Stomach (tissue), 9 donors: ENCODE results near the gene SSRP1. TPM values are rescaled to one million over a fixed set of nuclear protein-coding genes. Genes with fewer than 3 reads are reported as not detected.
"Not testable (repeated sequence)": the region's sequence is repeated elsewhere in the genome, so short reads cannot be mapped to it uniquely, and the experiment has no call there.

ENCODE experiments used
- DNase-seq, 2 donors: peaks; one replicate each; pipeline versions ENCODE4 v3.0.0 to v3.0.0-alpha.2; 2013 to 2019
- H3K27ac ChIP-seq, 5 donors: fragments of 200-600 bp in 4 of 5; sonication (generic) in 4 of 5; one replicate each; pipeline ENCODE4 v1.5.1; 2013 to 2019; ENCODE audit warnings: mild to moderate bottlenecking in 1 of 5, moderate library complexity in 1 of 5
- H3K27me3 ChIP-seq, 3 donors: fragments of 200-600 bp; sonication (generic); one replicate each; pipeline ENCODE4 v1.5.1; 2017 to 2019; ENCODE audit warnings: mixed run types in 1 of 3
- H3K36me3 ChIP-seq, 4 donors: fragments of 200-600 bp; sonication (generic); 1 replicate in 3 of 4; 2 replicates in 1 of 4; pipeline ENCODE4 v1.5.1; 2016 to 2019
- H3K4me1 ChIP-seq, 4 donors: fragments of 200-600 bp; sonication (generic); one replicate each; pipeline ENCODE4 v1.5.1; 2016 to 2019
- H3K4me3 ChIP-seq, 4 donors: fragments of 200-600 bp; sonication (generic) in 3 of 4; one replicate each; pipeline ENCODE4 v1.5.1; 2016 to 2019; ENCODE audit warnings: mild to moderate bottlenecking in 1 of 4
- H3K9me3 ChIP-seq, 4 donors: fragments of 200-600 bp; sonication (generic); one replicate each; pipeline ENCODE4 v1.5.1; 2016 to 2019
- EP300 ChIP-seq: sonication (generic); formaldehyde crosslinking; IDR thresholded peaks from one replicate; pipeline ENCODE4 v1.6.1; 2017; ENCODE audit warnings: antibody characterized with exemption
- POLR2A ChIP-seq, 4 donors: fragments of 450-650 bp; IDR thresholded peaks; one replicate each; pipeline ENCODE4 v1.6.1; 2016; ENCODE audit warnings: antibody characterized with exemption in 4 of 4, control low read depth in 2 of 4, mild to moderate bottlenecking in 1 of 4, moderate library complexity in 1 of 4
- POLR2AphosphoS5 ChIP-seq, 3 donors: sonication (generic); formaldehyde crosslinking; IDR thresholded peaks; one replicate each; pipeline ENCODE4 v1.6.1; 2016; ENCODE audit warnings: antibody characterized with exemption in 3 of 3
- WGBS, 5 donors: extraction: QIAGEN DNeasy Blood & Tissue Kit in 3 of 5; methylation state at CpG; one replicate each; pipeline versions ENCODE4 v1.1.5 to v1.1.7; 2013 to 2018; 5-methylcytosine and 5-hydroxymethylcytosine counted together
- intact Hi-C: fragments of 100-400 bp; cut with DNase I; formaldehyde crosslinking; loops from one replicate; pipeline ENCODE4 v1.15.1; 2023; ENCODE audit warnings: low total_unique reads
- polyA plus RNA-seq, 3 donors: library from polyadenylated mRNA; stranded (reverse); fragments of 200-250 nt; gene quantifications; one replicate each; pipeline ENCODE4 v1.2.3, GENCODE V29; 2013
- total RNA-seq, 5 donors: library from RNA; depleted of rRNA; stranded (reverse); fragments of >200 nt; gene quantifications; one replicate each; pipeline versions ENCODE4 v1.1.0 to v1.2.3, GENCODE V29; 2014 to 2016
- TF ChIP-seq, protein P1 (sequence below), 7 experiments: fragments of 450-650 bp in 4 of 7; fragments of 200-600 bp in 3 of 7; sonication (generic) in 3 of 7; IDR thresholded peaks; one replicate each; pipeline ENCODE4 v1.5.1; 2016 to 2019; ENCODE audit warnings: antibody characterized with exemption in 7 of 7, control low read depth in 2 of 7, mild to moderate bottlenecking in 1 of 7
- donor health status: healthy with polysubstance abuse.
- donor health status: Bipolar disorder and iron deficiency.
- donor health status: healthy.

Gene SSRP1
- total and polyA plus RNA-seq, 8 donors: 15.8 to 62.9 (median 47.1) TPM

- no peaks in the 10 kb centered on the region for H3K27me3 ChIP-seq
- H3K4me3 ChIP-seq: no peak overlapping the region
- peak overlapping the region in 2 of 5 donors; percentile 39 to 65 for H3K27ac ChIP-seq
- 94 to 98% (median 96%) methylated on average over 27 of the region's 27 CpGs for WGBS, 5 donors
- peaks cover 29 to 39% (median 36%) of the 10 kb centered on the region in 4 donors for H3K4me1 ChIP-seq
- peaks cover 0 to 18% (median 15%) of the 10 kb centered on the region in 4 donors for H3K9me3 ChIP-seq
- intact Hi-C loops: no loop called here
- H3K36me3 ChIP-seq: peaks cover 50 to 69% (median 67%) of the 10 kb centered on the region in 4 donors
- DNase-seq: no peak
- TF ChIP-seq, protein P1, sequence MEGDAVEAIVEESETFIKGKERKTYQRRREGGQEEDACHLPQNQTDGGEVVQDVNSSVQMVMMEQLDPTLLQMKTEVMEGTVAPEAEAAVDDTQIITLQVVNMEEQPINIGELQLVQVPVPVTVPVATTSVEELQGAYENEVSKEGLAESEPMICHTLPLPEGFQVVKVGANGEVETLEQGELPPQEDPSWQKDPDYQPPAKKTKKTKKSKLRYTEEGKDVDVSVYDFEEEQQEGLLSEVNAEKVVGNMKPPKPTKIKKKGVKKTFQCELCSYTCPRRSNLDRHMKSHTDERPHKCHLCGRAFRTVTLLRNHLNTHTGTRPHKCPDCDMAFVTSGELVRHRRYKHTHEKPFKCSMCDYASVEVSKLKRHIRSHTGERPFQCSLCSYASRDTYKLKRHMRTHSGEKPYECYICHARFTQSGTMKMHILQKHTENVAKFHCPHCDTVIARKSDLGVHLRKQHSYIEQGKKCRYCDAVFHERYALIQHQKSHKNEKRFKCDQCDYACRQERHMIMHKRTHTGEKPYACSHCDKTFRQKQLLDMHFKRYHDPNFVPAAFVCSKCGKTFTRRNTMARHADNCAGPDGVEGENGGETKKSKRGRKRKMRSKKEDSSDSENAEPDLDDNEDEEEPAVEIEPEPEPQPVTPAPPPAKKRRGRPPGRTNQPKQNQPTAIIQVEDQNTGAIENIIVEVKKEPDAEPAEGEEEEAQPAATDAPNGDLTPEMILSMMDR (IDR thresholded peaks at IDR 0.05): no peak
- TF ChIP-seq EP300 (no peak), POLR2A (IDR thresholded peaks at IDR 0.05) (no peak), POLR2AphosphoS5 (IDR thresholded peaks at IDR 0.05) (no peak)
These were observed 33.8 kb downstream of the SSRP1 start for GRCh38 chr11:57301711-57302423.

GRCh38 chr11:57300785-57301184 lies 34.9 kb downstream of the SSRP1 start:
- Histone ChIP-seq H3K27ac (no peak overlapping the region), H3K27me3 (no peaks in the 10 kb centered on the region), H3K9me3 (peaks cover 0 to 18% (median 15%) of the 10 kb centered on the region in 4 donors), H3K4me3 (no peak overlapping the region), H3K36me3 (peaks cover 50 to 72% (median 68%) of the 10 kb centered on the region in 4 donors), H3K4me1 (peaks cover 19 to 28% (median 25%) of the 10 kb centered on the region in 4 donors)
- intact Hi-C loops: no loop called here
- TF ChIP-seq POLR2AphosphoS5 (IDR thresholded peaks at IDR 0.05) (no peak), POLR2A (IDR thresholded peaks at IDR 0.05) (no peak), EP300 (no peak)
- TF ChIP-seq, protein P1 (IDR thresholded peaks at IDR 0.05): no peak
- 93 to 99% (median 97%) methylated on average over 10 of the region's 10 CpGs for WGBS, 5 donors
- DNase-seq: no peak

DNA sequence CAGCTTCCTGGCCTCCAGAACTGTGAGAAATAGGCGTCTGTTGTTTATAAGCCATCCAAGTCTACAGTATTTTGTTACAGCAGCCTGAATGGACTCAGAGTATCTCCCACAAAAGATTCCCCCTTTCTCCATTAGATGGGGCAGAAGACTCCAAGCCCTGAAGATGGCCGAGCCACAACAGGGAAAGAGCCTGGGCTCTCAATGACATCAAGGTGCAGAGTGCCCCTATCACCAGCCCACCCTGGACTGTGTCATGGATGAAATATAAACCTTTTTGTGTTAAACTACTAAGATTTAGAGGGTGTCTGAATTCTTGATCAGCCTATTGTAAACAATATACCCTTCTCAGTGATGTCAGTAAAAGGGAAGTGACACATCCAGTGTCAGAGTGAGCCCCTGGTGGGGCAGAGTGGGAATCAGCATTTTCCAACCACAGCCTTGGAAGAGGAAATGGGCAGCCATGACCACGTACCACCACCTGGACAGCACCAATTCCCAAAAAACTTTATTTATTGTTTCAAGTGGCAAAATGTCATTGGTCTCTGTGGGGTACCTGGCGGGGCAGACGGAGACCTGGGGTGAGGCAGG lies 36.4 kb downstream of the SSRP1 start:
- H3K4me3 ChIP-seq: no peak overlapping the region
- peaks cover 14 to 25% (median 23%) of the 10 kb centered on the region in 4 donors for H3K4me1 ChIP-seq
- H3K9me3 ChIP-seq: peaks cover 0 to 18% (median 15%) of the 10 kb centered on the region in 4 donors
- H3K27ac ChIP-seq: no peak overlapping the region
- no peak for DNase-seq
- no peaks in the 10 kb centered on the region for H3K27me3 ChIP-seq
- intact Hi-C loops: no loop called here
- TF ChIP-seq EP300 (no peak), POLR2A (IDR thresholded peaks at IDR 0.05) (no peak), POLR2AphosphoS5 (IDR thresholded peaks at IDR 0.05) (no peak)
- TF ChIP-seq, protein P1 (IDR thresholded peaks at IDR 0.05): no peak
- 92 to 100% (median 95%) methylated on average over 5 of the region's 5 CpGs for WGBS, 5 donors
- peaks cover 50 to 72% (median 68%) of the 10 kb centered on the region in 4 donors for H3K36me3 ChIP-seq

DNA sequence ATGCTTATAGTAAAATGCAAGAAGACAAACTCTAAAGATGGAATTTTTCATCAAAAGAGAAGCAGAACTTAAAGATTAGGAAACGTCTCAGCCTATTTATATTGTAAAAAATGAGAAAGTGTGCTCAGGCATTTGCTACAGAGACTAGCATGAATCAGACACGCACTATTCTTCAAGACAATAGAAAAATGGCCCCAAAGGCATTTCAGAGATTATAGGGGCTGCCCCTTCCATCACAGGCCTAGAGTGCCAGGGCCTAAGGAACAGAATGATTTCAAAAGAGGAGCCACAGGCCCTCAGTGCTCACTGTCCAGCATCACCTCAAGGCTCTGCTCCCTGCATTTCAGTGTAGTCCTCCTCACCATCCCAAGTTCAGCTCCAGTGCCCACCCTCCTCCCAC lies 38.5 kb downstream of the SSRP1 start:
- H3K36me3 ChIP-seq: peaks cover 38 to 58% (median 53%) of the 10 kb centered on the region in 4 donors
- TF ChIP-seq EP300 (no peak), POLR2A (IDR thresholded peaks at IDR 0.05) (no peak), POLR2AphosphoS5 (IDR thresholded peaks at IDR 0.05) (no peak)
- TF ChIP-seq, protein P1 (IDR thresholded peaks at IDR 0.05): no peak
- H3K4me3 ChIP-seq: no peak overlapping the region
- H3K9me3 ChIP-seq: peaks cover 0 to 18% (median 15%) of the 10 kb centered on the region in 4 donors
- WGBS, 5 donors: 82 to 95% (median 88%) methylated on average over 2 of the region's 2 CpGs
- no peaks in the 10 kb centered on the region for H3K27me3 ChIP-seq
- H3K27ac ChIP-seq: no peak overlapping the region
- DNase-seq: no peak
- intact Hi-C loops: no loop called here
- H3K4me1 ChIP-seq: peaks cover 21 to 32% (median 29%) of the 10 kb centered on the region in 4 donors

GRCh38 chr11:57296205-57296604 lies 39.5 kb downstream of the SSRP1 start:
- Histone ChIP-seq H3K27ac (peak overlapping the region in 1 of 5 donors; percentile 61), H3K36me3 (peaks cover 28 to 48% (median 43%) of the 10 kb centered on the region in 4 donors), H3K4me1 (peaks cover 21 to 32% (median 29%) of the 10 kb centered on the region in 4 donors), H3K9me3 (peaks cover 0 to 18% (median 15%) of the 10 kb centered on the region in 4 donors)
- H3K4me3 ChIP-seq, H3K27me3 ChIP-seq, DNase-seq, intact Hi-C loops: not testable (repeated sequence)
- WGBS, 5 donors: 80 to 95% (median 90%) methylated on average over 3 of the region's 3 CpGs
